Measurements from ENCODE around the gene SPON1. TPM values are rescaled to one million over a fixed set of nuclear protein-coding genes. Genes with fewer than 3 reads are reported as not detected.
"Not testable (repeated sequence)": the region's sequence is repeated elsewhere in the genome, so short reads cannot be mapped to it uniquely, and the experiment has no call there.

Gene SPON1
- total RNA-seq, 3 donors from 2014 or later, result 0.82 to 1.1 (median 0.87) TPM

DNA sequence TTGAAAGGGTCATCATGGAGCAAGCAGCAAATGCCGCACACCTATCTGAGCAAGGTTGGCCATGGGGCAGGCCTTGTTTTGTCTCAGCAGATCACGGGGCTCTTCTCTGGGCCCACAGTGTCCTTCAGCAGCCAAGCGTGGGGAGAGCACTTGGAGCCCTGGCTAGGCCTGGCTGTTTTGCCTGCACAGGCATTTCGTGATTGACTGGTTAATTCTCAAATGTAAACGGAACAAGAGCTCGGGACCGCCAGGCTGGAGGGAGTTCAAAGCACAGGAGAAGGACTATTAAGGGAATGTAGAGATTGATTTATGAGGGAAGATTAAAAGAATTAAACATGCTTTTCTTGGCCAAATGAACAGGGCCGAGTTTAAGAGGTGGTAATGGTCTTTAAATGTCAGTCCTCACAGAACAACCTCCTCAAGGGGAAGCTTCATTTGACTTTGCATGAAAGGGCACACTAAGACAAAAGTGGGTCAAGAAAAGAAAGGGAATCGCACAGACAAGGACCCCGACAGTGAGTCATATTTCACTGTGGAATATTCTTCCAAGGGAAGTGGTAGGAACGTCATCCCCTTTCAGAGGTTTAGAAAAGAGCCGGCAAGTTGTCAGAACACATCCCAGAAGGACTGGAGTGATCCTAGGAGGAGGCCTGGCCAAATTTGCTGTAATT lies 20.7 kb downstream of the SPON1 start:
- no peaks in the 10 kb centered on the region for H3K36me3 Mint-ChIP-seq (ENCODE audit: insufficient read depth)
- no peaks in the 10 kb centered on the region for H3K9me3 Mint-ChIP-seq
- DNase-seq (no peak), ATAC-seq (no peak)
- no peak overlapping the region for H3K4me3 Mint-ChIP-seq
- no peaks in the 10 kb centered on the region for H3K27me3 Mint-ChIP-seq (ENCODE audit: low read depth)
- no peaks in the 10 kb centered on the region for H3K4me1 Mint-ChIP-seq (ENCODE audit: low read depth)

DNA sequence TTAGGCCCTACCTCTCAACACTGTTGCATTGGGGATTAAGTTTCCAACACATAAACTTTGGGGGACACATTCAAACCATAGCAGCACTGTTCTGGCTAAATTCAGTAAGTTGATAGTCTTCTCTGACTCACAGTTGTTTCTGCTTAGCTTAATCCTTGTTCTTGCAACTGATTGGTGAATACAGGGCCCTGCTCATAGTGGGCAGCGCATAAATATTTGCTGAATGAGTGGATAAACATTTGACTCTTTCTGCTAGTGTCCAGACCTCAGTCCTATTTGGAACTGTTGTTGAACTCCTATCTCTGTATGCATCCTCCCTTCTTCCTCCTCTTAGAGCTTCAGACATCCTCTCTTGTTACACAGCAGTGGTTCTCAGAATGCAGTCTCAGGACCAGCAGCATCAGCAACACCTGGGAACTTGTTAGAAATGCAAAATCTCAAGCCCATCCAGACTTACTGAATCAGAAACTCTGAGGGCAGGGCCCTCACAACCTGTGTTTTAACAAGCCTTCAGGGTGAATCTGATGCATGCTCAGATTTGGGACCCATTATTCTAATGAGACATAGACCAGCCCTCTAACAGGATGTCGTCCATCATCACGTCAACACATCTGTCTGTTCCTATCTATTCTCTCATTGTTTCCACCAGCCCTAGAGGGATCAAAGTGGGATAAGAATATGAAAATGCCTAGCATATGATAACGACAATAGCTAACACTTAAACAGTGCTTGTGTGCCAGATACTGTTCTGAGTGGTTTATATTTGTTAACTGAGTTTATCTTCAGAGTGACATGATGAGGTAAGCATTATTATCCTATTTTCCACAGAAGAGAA lies 22.3 kb downstream of the SPON1 start:
- no peak for DNase-seq
- ATAC-seq, result no peak
- Mint-ChIP-seq H3K9me3 (no peaks in the 10 kb centered on the region), H3K4me1 (ENCODE audit: low read depth) (no peaks in the 10 kb centered on the region), H3K36me3 (ENCODE audit: insufficient read depth) (no peaks in the 10 kb centered on the region), H3K4me3 (no peak overlapping the region), H3K27me3 (ENCODE audit: low read depth) (no peaks in the 10 kb centered on the region)

DNA sequence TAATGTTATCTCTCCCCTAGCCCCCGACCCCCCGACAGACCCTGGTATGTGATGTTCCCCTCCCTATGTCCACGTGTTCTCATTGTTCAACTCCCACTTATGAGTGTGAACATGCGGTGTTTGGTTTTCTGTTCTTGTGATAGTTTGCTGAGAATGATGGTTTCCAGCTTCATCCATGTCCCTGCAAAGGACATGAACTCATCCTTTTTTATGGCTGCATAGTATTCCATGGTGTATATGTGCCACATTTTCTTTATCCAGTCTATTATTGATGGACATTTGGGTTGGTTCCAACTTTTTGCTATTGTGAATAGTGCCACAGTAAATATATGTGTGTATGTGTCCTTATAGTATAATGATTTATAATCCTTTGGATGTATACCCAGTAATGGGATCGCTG lies 24.2 kb downstream of the SPON1 start:
- H3K4me3 Mint-ChIP-seq; H3K9me3 Mint-ChIP-seq; H3K36me3 Mint-ChIP-seq (ENCODE audit: insufficient read depth); H3K4me1 Mint-ChIP-seq (ENCODE audit: low read depth); ATAC-seq; H3K27me3 Mint-ChIP-seq (ENCODE audit: low read depth); DNase-seq: not testable (repeated sequence)

DNA sequence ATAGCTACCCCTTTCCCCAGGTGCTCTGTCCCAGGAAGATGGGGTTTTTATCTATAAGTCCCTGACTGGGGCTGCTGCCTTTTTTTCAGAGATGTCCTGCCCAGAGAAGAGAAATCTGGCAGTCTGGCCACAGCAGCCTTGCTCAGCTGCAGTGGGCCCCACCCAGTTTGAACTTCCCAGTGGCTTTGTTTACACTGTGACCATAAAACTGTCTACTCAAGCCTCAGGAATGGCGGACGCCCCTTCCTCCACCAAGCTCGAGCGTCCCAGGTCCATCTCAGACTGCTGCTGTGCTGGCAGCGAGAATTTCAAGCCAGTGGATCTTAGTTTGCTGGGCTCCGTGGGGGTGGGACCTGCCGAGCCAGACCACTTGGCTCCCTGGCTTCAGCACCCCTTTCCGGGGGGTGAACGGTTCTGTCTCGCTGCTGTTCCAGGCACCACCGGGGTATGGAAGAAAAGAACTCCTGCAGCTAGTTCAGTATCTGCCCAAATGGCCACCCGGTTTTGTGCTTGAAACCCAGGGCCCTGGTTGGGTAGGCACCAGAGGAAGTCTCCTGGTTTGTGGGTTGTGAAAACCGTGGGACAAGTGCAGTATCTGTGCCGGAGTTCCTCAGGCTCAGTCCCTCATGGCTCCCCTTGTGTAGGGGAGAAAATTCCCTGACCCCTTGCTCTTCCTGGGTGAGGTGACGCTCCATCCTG lies 29.8 kb downstream of the SPON1 start:
- not testable (repeated sequence) for DNase-seq; H3K4me3 Mint-ChIP-seq; H3K36me3 Mint-ChIP-seq (ENCODE audit: insufficient read depth); H3K27me3 Mint-ChIP-seq (ENCODE audit: low read depth); H3K9me3 Mint-ChIP-seq; H3K4me1 Mint-ChIP-seq (ENCODE audit: low read depth); ATAC-seq

DNA sequence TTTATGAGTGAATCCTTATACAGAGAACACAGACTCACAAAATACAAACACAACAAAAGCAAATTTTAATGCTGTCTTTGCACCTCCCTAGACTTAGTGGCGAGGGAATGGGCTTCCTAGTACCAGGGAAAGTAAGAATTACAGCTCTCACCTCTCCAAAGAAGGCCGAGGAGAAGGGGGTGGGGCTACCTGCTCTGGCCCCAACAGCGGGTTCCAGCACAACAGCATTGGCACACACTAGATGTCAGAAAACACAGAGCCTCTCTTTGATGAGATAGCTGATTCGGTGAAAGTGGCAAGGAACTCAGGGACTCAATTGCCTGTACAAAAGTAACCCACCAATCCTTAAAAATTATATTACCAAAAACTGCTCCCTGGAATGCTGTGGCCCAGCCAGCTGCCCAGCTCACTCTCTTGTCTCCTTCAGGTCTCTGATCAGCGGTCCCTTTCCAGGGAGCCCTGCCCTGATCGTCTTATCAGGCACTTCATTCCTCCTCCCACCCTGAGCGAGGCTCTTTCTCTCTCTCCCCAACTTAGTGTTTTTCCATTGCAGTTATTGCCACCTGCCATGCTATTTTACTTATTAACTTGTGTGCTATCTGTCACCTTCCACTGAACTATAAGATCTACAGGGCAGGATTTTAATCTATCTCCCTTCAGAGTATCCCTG lies 30.7 kb downstream of the SPON1 start:
- Mint-ChIP-seq H3K27me3 (ENCODE audit: low read depth) (peaks cover 5% of the 10 kb centered on the region), H3K4me3 (no peak overlapping the region), H3K9me3 (no peaks in the 10 kb centered on the region), H3K36me3 (ENCODE audit: insufficient read depth) (no peaks in the 10 kb centered on the region), H3K4me1 (ENCODE audit: low read depth) (no peaks in the 10 kb centered on the region)
- no peak for ATAC-seq
- no peak for DNase-seq

DNA sequence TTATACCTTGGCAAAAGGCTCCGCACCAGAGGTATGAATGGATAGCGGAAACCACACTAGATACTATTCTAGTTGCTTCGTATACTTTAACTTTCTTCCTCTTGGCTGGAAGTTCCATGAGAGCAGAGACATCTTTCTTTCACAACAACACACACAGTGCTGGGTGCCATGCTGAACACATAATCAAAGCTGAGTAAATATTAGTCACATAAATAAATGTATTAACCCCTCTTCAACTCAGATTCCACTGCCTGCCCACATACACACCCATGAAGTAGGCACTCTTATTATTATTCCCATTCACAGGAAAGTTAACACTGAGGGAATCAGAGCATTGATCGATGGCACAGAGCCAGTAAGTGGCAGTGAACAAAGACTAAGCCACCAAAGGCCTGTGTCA lies 35.4 kb downstream of the SPON1 start:
- H3K4me3 Mint-ChIP-seq, result no peak overlapping the region
- ATAC-seq, result no peak
- no peaks in the 10 kb centered on the region for H3K4me1 Mint-ChIP-seq (ENCODE audit: low read depth)

DNA sequence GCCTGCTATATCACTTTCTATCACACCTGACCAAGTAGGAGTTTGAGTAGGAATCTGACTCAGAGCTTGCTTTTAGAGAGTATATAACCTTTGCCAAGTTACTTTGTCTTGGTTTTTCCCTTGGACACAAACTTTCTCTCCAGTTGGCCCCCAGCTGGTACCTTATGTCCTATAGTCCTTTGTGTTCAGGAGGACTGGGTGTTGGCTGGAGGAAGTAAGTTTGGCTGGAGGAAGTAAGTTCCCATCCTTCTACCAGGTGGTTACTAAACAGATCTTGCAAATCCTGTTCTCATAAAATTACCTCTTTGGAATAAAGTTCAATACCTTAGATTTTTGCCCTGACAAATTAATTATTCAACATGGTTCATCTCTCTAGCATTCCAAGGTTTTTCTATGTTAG lies 37.2 kb downstream of the SPON1 start:
- H3K27me3 Mint-ChIP-seq (ENCODE audit: low read depth), result peaks cover 1% of the 10 kb centered on the region
- H3K4me3 Mint-ChIP-seq, result no peak overlapping the region
- H3K9me3 Mint-ChIP-seq, result peaks cover 20% of the 10 kb centered on the region
- H3K36me3 Mint-ChIP-seq (ENCODE audit: insufficient read depth), result peaks cover 2% of the 10 kb centered on the region
- H3K4me1 Mint-ChIP-seq (ENCODE audit: low read depth), result no peaks in the 10 kb centered on the region
- ATAC-seq (no peak), DNase-seq (no peak)

More for the DNA sequence above, 35.4 kb downstream of the SPON1 start:
- no peak for DNase-seq
- peaks cover 2% of the 10 kb centered on the region for H3K36me3 Mint-ChIP-seq (ENCODE audit: insufficient read depth)
- peaks cover 13% of the 10 kb centered on the region for H3K9me3 Mint-ChIP-seq
- peaks cover 1% of the 10 kb centered on the region for H3K27me3 Mint-ChIP-seq (ENCODE audit: low read depth)

DNA sequence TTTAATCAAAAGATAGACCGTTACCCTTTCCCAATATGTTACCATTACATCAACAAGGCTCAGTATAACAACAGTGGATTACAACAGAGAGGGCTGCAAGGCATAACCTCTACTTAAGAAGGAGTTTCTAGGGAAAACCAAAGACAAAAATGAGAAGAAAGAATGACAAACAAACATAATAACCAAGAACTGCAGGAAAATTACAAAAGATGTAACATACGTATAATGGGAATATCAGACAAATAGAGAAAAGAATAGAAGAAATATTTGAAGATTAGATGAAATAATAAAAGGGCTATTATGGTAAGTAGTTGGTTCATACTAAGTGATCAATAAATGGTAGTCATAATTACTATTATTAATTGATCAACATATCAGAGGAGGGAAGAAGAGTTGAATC lies 39.1 kb downstream of the SPON1 start:
- Mint-ChIP-seq H3K4me1 (ENCODE audit: low read depth) (no peaks in the 10 kb centered on the region), H3K9me3 (peaks cover 20% of the 10 kb centered on the region), H3K4me3 (no peak overlapping the region), H3K36me3 (ENCODE audit: insufficient read depth) (peaks cover 2% of the 10 kb centered on the region), H3K27me3 (ENCODE audit: low read depth) (peaks cover 1% of the 10 kb centered on the region)
- ATAC-seq (no peak), DNase-seq (no peak)

DNA sequence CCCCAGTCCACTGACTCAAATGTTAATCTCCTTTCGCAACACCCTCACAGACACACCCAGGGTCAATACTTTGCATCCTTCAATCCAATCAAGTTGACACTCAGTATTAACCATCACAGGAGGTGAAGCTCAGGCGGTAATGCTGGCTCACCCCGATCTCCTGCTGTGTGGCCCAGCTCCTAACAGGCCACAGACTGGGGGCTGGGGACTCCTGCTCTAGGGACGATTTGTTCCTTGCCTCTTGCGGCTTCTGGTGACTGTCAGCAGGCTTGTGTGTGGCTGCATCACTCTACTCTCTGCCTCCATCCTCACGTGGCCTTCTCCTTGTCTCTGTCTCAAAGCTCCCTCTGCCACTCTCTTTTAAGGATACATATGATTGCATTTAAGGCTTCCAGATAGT lies 45.0 kb downstream of the SPON1 start:
- H3K36me3 Mint-ChIP-seq (ENCODE audit: insufficient read depth), result no peaks in the 10 kb centered on the region
- no peak for DNase-seq
- H3K27me3 Mint-ChIP-seq (ENCODE audit: low read depth), result no peaks in the 10 kb centered on the region
- no peaks in the 10 kb centered on the region for H3K4me1 Mint-ChIP-seq (ENCODE audit: low read depth)
- no peak overlapping the region for H3K4me3 Mint-ChIP-seq
- no peak for ATAC-seq
- H3K9me3 Mint-ChIP-seq, result peaks cover 7% of the 10 kb centered on the region

DNA sequence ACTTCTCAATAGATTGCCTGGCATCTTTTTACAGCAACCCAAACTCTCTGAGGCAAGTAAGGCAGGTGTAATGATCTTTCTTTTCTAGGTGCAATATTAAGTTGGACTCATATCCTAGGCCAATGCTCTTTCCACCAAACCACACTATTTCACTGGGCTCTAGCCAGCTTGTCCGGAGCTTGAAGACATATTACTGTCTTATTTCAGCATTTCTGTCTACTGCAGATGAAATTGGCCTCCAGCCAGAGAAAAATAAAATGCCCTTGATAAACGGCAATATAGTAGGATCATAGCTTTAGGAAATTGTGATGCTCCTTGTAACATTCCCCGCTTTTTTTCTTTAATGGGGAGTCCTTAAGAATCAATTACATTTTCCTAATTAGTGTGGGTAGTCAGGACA lies 48.1 kb downstream of the SPON1 start:
- no peaks in the 10 kb centered on the region for H3K36me3 Mint-ChIP-seq (ENCODE audit: insufficient read depth)
- no peaks in the 10 kb centered on the region for H3K4me1 Mint-ChIP-seq (ENCODE audit: low read depth)
- H3K27me3 Mint-ChIP-seq (ENCODE audit: low read depth), result no peaks in the 10 kb centered on the region
- ATAC-seq, result no peak
- H3K4me3 Mint-ChIP-seq, result no peak overlapping the region
- H3K9me3 Mint-ChIP-seq, result no peaks in the 10 kb centered on the region
- no peak for DNase-seq

DNA sequence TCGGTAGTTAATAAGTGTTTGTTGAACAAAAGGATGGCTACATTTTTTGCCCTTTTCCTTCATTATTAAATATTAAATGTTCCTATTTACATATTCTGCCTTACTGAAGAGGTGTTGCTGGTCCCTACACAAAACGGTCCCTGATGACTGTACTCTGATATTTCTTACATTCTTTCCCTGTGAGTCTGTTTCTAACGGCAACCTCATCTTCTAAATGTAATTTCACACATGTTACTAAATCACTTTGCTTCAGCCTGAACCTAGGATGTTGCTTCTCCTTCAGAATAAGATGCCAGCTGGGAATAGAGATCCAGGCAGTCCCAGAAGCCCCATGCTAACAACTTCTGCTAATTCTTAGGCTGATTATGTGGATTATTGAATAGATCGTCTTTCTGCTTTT lies 50.3 kb downstream of the SPON1 start:
- no peaks in the 10 kb centered on the region for H3K9me3 Mint-ChIP-seq
- ATAC-seq, result no peak
- H3K4me1 Mint-ChIP-seq (ENCODE audit: low read depth), result no peaks in the 10 kb centered on the region
- H3K36me3 Mint-ChIP-seq (ENCODE audit: insufficient read depth), result no peaks in the 10 kb centered on the region
- H3K27me3 Mint-ChIP-seq (ENCODE audit: low read depth), result no peaks in the 10 kb centered on the region
- no peak for DNase-seq
- no peak overlapping the region for H3K4me3 Mint-ChIP-seq

DNA sequence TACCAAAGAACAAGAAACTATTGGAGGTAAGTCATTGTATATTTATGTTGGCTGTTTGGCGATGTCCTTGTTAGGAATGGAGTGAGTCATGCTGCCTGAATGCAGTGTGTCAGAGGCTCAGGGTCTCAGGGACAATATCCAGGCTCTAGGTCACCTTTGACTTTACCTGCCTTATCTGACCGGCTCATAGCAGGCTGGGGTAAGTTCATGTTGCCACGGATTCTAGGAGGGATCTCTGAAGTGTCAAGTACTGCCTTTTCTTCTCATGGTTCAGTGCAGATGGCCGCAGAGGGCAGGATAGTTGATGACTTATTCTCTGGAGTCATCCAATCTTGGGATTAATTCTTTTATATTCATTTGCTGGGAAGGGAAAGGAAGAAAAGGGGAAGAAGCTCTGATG lies 53.2 kb downstream of the SPON1 start:
- Mint-ChIP-seq H3K4me1 (ENCODE audit: low read depth) (no peaks in the 10 kb centered on the region), H3K4me3 (no peak overlapping the region), H3K27me3 (ENCODE audit: low read depth) (no peaks in the 10 kb centered on the region), H3K36me3 (ENCODE audit: insufficient read depth) (no peaks in the 10 kb centered on the region), H3K9me3 (no peaks in the 10 kb centered on the region)
- DNase-seq (no peak), ATAC-seq (no peak)

DNA sequence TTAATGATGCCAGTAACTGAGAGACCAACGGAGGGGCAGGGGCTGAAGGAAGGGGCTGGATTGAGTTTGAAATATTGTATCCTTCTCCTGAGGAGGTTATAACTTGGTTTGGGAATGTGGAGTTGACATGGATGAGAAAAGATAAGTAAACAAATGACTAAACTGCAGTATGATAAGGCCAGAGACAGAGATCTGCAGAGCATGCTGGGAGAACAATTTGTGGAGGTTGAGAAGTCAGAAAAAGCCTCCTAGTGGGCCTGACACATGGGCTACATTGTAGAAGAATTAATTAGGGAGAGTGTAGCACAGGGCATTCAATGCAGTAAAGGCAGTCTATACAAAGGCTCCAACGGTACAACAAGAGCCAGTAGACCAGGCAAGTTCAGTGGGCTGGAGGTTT lies 55.9 kb downstream of the SPON1 start:
- Mint-ChIP-seq H3K4me3 (no peak overlapping the region), H3K9me3 (no peaks in the 10 kb centered on the region), H3K27me3 (ENCODE audit: low read depth) (peaks cover 4% of the 10 kb centered on the region), H3K36me3 (ENCODE audit: insufficient read depth) (no peaks in the 10 kb centered on the region), H3K4me1 (ENCODE audit: low read depth) (no peaks in the 10 kb centered on the region)
- ATAC-seq (no peak), DNase-seq (no peak)

DNA sequence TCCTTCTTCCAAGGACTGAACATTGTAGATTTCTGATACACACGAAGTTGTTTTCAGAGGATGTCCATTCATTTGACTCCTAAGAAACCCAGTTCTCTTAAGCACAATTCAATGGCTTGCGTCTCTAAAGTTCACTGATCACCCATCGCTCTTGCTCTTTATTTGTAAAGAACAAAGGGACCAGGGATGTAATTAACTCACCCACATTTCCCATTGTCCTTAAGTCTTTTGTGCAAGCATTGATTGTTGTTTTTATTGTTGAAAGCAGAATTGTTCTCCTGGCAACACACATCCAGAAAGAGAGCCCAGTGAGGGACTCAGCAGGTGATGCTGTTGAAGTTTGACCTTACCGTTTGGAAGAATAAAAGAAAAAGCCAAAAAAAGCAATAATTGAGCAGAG lies 59.2 kb downstream of the SPON1 start:
- no peak for ATAC-seq
- DNase-seq, result no peak
- Mint-ChIP-seq H3K27me3 (ENCODE audit: low read depth) (peaks cover 4% of the 10 kb centered on the region), H3K9me3 (no peaks in the 10 kb centered on the region), H3K4me1 (ENCODE audit: low read depth) (no peaks in the 10 kb centered on the region), H3K4me3 (no peak overlapping the region), H3K36me3 (ENCODE audit: insufficient read depth) (no peaks in the 10 kb centered on the region)
